GM10266 (cell line): ENCODE data around the gene ISL1.

ENCODE experiments used
- DNase-seq: peaks from one replicate; pipeline ENCODE4 v3.0.0; 2012; ENCODE audit errors: extremely low spot score
- TF ChIP-seq, protein P1 (sequence below): IDR thresholded peaks from 2 replicates; pipeline ENCODE4 v1.5.1; 2012; ENCODE audit warnings: mild to moderate bottlenecking, low read depth; ENCODE audit not compliant: control insufficient read depth, insufficient read depth; ENCODE audit errors: missing control alignments

The ISL1 gene

DNA sequence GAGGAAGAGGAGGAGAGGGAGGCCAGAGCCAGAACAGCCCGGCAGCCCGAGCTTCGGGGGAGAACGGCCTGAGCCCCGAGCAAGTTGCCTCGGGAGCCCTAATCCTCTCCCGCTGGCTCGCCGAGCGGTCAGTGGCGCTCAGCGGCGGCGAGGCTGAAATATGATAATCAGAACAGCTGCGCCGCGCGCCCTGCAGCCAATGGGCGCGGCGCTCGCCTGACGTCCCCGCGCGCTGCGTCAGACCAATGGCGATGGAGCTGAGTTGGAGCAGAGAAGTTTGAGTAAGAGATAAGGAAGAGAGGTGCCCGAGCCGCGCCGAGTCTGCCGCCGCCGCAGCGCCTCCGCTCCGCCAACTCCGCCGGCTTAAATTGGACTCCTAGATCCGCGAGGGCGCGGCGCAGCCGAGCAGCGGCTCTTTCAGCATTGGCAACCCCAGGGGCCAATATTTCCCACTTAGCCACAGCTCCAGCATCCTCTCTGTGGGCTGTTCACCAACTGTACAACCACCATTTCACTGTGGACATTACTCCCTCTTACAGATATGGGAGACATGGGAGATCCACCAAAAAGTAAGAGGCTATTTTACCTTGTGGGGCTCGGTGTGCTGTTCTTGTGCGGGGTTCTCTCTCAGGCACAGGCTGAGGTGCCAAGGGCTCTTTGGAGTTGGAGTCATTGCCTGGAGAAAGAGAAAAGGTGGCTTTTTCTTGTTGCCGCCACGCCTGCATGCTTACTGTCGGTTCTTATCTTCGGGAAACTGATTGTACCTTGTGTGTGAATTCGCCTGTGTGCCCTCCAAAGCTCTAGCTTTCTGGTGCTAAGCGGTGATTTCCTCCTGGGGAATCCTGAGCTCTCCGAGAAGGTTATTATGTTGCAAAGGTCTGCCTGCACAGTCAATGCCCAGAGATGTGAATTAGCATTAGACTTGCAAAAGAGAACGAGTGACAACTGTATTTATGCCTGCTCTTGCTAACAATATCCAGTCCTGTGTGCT lies at the start of gene ISL1:
TSS of gene ISL1 (plus strand) at position 318 of the 991 bp plus-strand sequence. CDS start at position 542, 224 bp downstream.
- TF ChIP-seq, protein P1, sequence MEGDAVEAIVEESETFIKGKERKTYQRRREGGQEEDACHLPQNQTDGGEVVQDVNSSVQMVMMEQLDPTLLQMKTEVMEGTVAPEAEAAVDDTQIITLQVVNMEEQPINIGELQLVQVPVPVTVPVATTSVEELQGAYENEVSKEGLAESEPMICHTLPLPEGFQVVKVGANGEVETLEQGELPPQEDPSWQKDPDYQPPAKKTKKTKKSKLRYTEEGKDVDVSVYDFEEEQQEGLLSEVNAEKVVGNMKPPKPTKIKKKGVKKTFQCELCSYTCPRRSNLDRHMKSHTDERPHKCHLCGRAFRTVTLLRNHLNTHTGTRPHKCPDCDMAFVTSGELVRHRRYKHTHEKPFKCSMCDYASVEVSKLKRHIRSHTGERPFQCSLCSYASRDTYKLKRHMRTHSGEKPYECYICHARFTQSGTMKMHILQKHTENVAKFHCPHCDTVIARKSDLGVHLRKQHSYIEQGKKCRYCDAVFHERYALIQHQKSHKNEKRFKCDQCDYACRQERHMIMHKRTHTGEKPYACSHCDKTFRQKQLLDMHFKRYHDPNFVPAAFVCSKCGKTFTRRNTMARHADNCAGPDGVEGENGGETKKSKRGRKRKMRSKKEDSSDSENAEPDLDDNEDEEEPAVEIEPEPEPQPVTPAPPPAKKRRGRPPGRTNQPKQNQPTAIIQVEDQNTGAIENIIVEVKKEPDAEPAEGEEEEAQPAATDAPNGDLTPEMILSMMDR, result no peak
- DNase-seq, result no peak

DNA sequence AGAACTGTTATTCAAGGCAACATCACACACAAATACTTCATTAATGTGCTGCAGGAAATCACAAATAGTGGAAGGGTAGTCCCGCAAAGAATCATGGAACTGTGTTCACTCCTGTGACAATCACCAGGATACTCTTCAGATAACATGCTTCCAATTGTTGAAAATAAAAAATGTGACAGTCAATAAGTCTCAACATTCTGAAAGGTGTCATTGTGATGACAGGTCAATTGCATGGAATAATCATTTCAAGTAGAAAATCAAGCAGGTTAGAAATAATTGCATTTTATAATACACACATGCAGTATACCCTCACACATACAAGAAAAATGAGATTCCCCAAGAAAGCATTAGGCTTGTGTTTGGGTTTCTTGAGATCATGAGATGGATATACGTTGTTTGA lies 46.4 kb upstream of the ISL1 start:
- DNase-seq, result no peak
- TF ChIP-seq, protein P1, result no peak

DNA sequence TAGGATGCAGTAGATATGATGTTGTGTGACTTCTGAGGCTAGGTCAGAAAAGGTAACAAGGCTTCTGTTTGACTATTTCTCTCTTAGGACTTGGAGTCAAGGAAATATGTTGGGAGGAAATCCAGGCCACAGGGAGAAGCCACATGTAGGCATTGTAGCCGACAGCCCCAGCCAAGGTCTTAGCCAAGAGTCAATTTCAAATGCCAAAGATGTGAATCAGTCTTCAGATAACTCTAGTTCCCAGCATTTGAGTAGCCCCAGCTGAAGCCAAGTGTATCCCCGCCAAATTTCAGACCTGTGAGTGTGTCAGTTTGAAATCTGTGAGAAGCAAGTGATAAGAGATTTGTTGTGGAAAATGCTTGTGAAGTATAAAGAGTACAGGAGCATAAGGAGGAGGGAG lies 38.1 kb upstream of the ISL1 start:
- TF ChIP-seq, protein P1, result no peak
- no peak for DNase-seq

DNA sequence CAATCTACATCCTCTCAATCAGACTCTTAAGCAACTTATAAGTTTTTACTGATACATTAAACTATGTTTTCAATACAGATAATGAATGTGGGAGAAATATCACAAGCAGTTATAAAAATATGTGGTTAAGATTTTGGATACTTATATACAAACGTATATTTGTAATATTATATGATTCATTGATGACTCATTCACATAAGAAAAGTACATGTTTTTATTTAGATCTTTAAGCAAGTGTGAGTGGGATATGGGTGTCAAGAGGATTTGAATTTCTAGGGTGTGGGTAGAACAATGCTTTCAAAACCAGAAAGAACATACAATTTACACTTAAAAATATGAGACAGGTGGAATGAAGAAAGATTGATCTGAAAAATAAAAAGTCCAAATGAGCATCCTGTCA lies 36.1 kb upstream of the ISL1 start:
- TF ChIP-seq, protein P1, result no peak
- DNase-seq, result no peak

DNA sequence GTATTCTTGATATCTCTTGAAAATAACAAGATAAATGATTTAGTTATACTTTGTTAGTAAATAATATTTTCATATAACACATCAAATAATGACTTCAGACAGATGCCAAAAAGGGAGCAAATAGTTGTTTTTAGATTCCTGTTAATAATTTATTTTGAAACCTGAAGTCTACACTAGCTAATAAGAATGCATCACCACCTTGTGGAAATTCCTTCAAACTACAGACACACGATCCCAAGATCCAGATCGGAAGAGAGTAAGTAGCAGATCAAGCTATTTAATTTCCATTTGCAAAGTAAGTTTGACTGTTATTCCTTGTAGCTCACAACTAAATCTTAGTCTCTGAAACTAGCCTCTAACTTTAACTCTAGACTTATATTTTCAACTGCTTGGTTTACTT lies 35.5 kb upstream of the ISL1 start:
- TF ChIP-seq, protein P1, result no peak
- no peak for DNase-seq

DNA sequence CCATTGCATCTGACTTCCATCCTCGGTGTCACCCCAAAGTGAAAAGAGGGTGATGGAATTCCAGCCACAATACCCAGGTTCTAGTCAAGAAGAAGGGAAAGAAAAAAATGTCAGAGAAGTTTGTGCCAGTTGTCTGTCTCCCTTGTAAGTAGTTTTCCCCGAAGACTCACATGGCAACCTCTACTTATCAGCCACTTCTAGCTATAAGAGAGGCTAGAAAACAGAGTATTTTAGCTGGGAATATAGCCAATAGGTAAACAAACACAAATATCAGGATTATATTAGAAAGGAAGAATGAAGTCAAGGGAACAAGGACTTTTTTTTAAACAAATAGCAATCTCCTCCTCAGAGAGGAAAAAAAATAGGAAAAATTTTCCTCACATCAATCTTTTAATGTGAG lies 12.2 kb upstream of the ISL1 start:
- TF ChIP-seq, protein P1, result no peak
- no peak for DNase-seq
